IMR-90 (cell line): ENCODE measurements around the gene OPCML. TPM values are rescaled to one million over a fixed set of nuclear protein-coding genes. Genes with fewer than 3 reads are reported as not detected.

Source experiments
- ATAC-seq: fragments of 200-7000 bp; cut with Tn5 transposase; 2 replicates; pipeline ENCODE4 v1.9.1; 2020; ENCODE audit warnings: low read depth, mild to moderate bottlenecking, moderate library complexity
- BruUV-seq: library from RNA; stranded (reverse); fragments of 400-500 nt; replicated peaks from 2 replicates; lab custom pipeline; 2021; lab: Mats Ljungman, UMichigan
- CTCF ChIA-PET: fragments of 300-600 bp; formaldehyde crosslinking; extraction: SDS; loops from one replicate; lab custom pipeline; 2021; ENCODE audit warnings: antibody characterized with exemption; lab: Yijun Ruan, JAX
- POLR2A ChIA-PET: fragments of 300-600 bp; sonication (Branson Sonifier 250); formaldehyde crosslinking; loops from one replicate; lab custom pipeline; 2022; ENCODE audit warnings: antibody characterized with exemption; ENCODE audit not compliant: unreplicated experiment; lab: Charles Lee
- DNase-seq: peaks from one replicate; pipeline ENCODE4 v3.0.0; 2013
- H2AFZ ChIP-seq: replicated peaks from 2 replicates; pipeline ENCODE3; 2013; ENCODE audit warnings: low read length, mild to moderate bottlenecking; ENCODE audit not compliant: poor library complexity
- H2AK5ac ChIP-seq: 2 replicates; pipeline ENCODE4 v1.6.1; 2013; ENCODE audit warnings: low read depth, low read length, inconsistent platforms
- H2AK9ac ChIP-seq: replicated peaks from 2 replicates; pipeline ENCODE3; 2013; ENCODE audit warnings: mild to moderate bottlenecking, low read depth, low read length, moderate library complexity; ENCODE audit not compliant: poor library complexity
- H2BK120ac ChIP-seq: 2 replicates; pipeline ENCODE4 v1.6.1; 2013; ENCODE audit warnings: low read depth, low read length, inconsistent platforms
- H2BK15ac ChIP-seq: 3 replicates; pipeline ENCODE4 v1.6.1; 2013; ENCODE audit warnings: low read depth, low read length, inconsistent platforms
- H2BK20ac ChIP-seq: 2 replicates; pipeline ENCODE4 v1.6.1; 2013; ENCODE audit warnings: low read depth, mild to moderate bottlenecking, inconsistent platforms, low read length, moderate library complexity
- H2BK5ac ChIP-seq: 2 replicates; pipeline ENCODE4 v1.6.1; 2013; ENCODE audit warnings: mild to moderate bottlenecking, low read depth, low read length, inconsistent platforms; ENCODE audit not compliant: poor library complexity, severe bottlenecking
- H3K14ac ChIP-seq: replicated peaks from 2 replicates; pipeline ENCODE4 v1.6.1; 2013; ENCODE audit warnings: low read depth, low read length, inconsistent platforms
- H3K18ac ChIP-seq: 2 replicates; pipeline ENCODE4 v1.6.1; 2013; ENCODE audit warnings: low read depth, low read length, control low read depth
- H3K23ac ChIP-seq: 2 replicates; pipeline ENCODE4 v1.6.1; 2013; ENCODE audit warnings: low read depth, low read length, inconsistent platforms
- H3K27ac ChIP-seq: 2 replicates; pipeline ENCODE4 v1.5.1; 2013; ENCODE audit warnings: mild to moderate bottlenecking, control low read depth, low read length; ENCODE audit not compliant: insufficient read depth
- H3K27me3 ChIP-seq: 2 replicates; pipeline ENCODE4 v1.6.1; 2013; ENCODE audit warnings: low read length; ENCODE audit not compliant: control insufficient read depth, insufficient read depth
- H3K36me3 ChIP-seq: 2 replicates; pipeline ENCODE4 v1.6.1; 2013; ENCODE audit warnings: low read length, mixed read lengths; ENCODE audit not compliant: control insufficient read depth, insufficient read depth
- H3K4ac ChIP-seq: 2 replicates; pipeline ENCODE4 v1.6.1; 2013; ENCODE audit warnings: low read depth, low read length, inconsistent platforms
- H3K4me1 ChIP-seq: 2 replicates; pipeline ENCODE4 v1.6.1; 2013; ENCODE audit warnings: low read length, mixed read lengths; ENCODE audit not compliant: control insufficient read depth, insufficient read depth
- H3K4me2 ChIP-seq: 2 replicates; pipeline ENCODE4 v1.6.1; 2013; ENCODE audit warnings: low read depth, mild to moderate bottlenecking, control low read depth, low read length, moderate library complexity
- H3K4me3 ChIP-seq: 2 replicates; pipeline ENCODE4 v1.5.1; 2013; ENCODE audit warnings: low read depth, mild to moderate bottlenecking, control low read depth, low read length, moderate library complexity; ENCODE audit not compliant: insufficient read depth
- H3K56ac ChIP-seq: 2 replicates; pipeline ENCODE4 v1.6.1; 2013; ENCODE audit warnings: low read length, inconsistent platforms; ENCODE audit not compliant: insufficient read depth; ENCODE audit errors: extremely low read depth
- H3K79me1 ChIP-seq, 2 experiments: 2 replicates each; pipeline ENCODE4 v1.6.1; 2013; ENCODE audit warnings: low read length in 2 of 2, inconsistent platforms in 1 of 2, low read depth in 1 of 2
- H3K9ac ChIP-seq: 2 replicates; pipeline ENCODE4 v1.6.1; 2013; ENCODE audit warnings: low read depth, low read length, control low read depth
- H3K9me1 ChIP-seq: 2 replicates; pipeline ENCODE4 v1.6.1; 2013; ENCODE audit warnings: low read length, inconsistent platforms; ENCODE audit not compliant: insufficient read depth
- H3K9me3 ChIP-seq: 2 replicates; pipeline ENCODE4 v1.6.1; 2013; ENCODE audit warnings: low read length; ENCODE audit not compliant: control insufficient read depth, insufficient read depth
- H4K20me1 ChIP-seq: 2 replicates; pipeline ENCODE4 v1.6.1; 2013; ENCODE audit warnings: low read length, inconsistent platforms; ENCODE audit not compliant: insufficient read depth
- H4K5ac ChIP-seq: 2 replicates; pipeline ENCODE4 v1.6.1; 2013; ENCODE audit warnings: mild to moderate bottlenecking, low read depth, low read length, control low read depth
- H4K8ac ChIP-seq, 2 experiments: 2 replicates each; pipeline ENCODE4 v1.6.1; 2013; ENCODE audit warnings: low read depth in 2 of 2, low read length in 2 of 2, control low read depth in 1 of 2, inconsistent platforms in 1 of 2
- H4K91ac ChIP-seq: 2 replicates; pipeline ENCODE4 v1.6.1; 2013; ENCODE audit warnings: low read depth, low read length, inconsistent platforms; ENCODE audit not compliant: insufficient read depth
- BHLHE40 ChIP-seq: fragments of 150-350 bp; IDR thresholded peaks from 2 replicates; pipeline ENCODE4 v1.6.1; 2016; ENCODE audit warnings: mild to moderate bottlenecking, low read depth, low read length
- CEBPB ChIP-seq: IDR thresholded peaks from 2 replicates; pipeline ENCODE4 v1.6.1; 2012; ENCODE audit warnings: low read depth, low read length, improper control_type of control experiment
- CHD1 ChIP-seq: IDR thresholded peaks from 2 replicates; pipeline ENCODE4 v1.6.1; 2012; ENCODE audit warnings: low read depth, low read length, improper control_type of control experiment
- FOS ChIP-seq: fragments of 150-350 bp; IDR thresholded peaks from 2 replicates; pipeline ENCODE4 v1.6.1; 2016; ENCODE audit warnings: low read depth, low read length
- MAZ ChIP-seq: IDR thresholded peaks from 2 replicates; pipeline ENCODE4 v1.6.1; 2012; ENCODE audit warnings: low read depth, mild to moderate bottlenecking, low read length, improper control_type of control experiment, moderate library complexity, borderline replicate concordance
- MXI1 ChIP-seq: IDR thresholded peaks from 2 replicates; pipeline ENCODE4 v1.6.1; 2012; ENCODE audit warnings: low read depth, mild to moderate bottlenecking, low read length, moderate library complexity, borderline replicate concordance
- POLR2A ChIP-seq: IDR thresholded peaks from 2 replicates; pipeline ENCODE4 v1.6.1; 2012; ENCODE audit warnings: mild to moderate bottlenecking, low read depth, low read length
- RFX5 ChIP-seq: IDR thresholded peaks from 2 replicates; pipeline ENCODE4 v1.8.0; 2012; ENCODE audit warnings: low read depth, mild to moderate bottlenecking, low read length, moderate library complexity
- SMC3 ChIP-seq: fragments of 150-350 bp; IDR thresholded peaks from 2 replicates; pipeline ENCODE4 v1.6.1; 2016; ENCODE audit warnings: low read depth, mild to moderate bottlenecking, antibody characterized with exemption, low read length, moderate library complexity
- USF2 ChIP-seq: fragments of 150-350 bp; IDR thresholded peaks from 2 replicates; pipeline ENCODE4 v1.6.1; 2017; ENCODE audit warnings: mild to moderate bottlenecking, antibody characterized with exemption, low read length, low read depth
- WGBS, 2 experiments: methylation state at CpG; one replicate each; pipeline versions ENCODE4 v1.1.5 to v1.1.7; 2013; ENCODE audit warnings: missing lambda C conversion rate in 2 of 2; ENCODE audit not compliant: insufficient read length in 1 of 2; ENCODE audit errors: extremely low coverage in 2 of 2; 5-methylcytosine and 5-hydroxymethylcytosine counted together
- dilution Hi-C: fragments of 300-500 bp; cut with HindIII; formaldehyde crosslinking; loops from one replicate; pipeline ENCODE4 v1.14.3; 2018; ENCODE audit warnings: low sequenced_read_pairs; ENCODE audit not compliant: unreplicated experiment
- in situ Hi-C: fragments of 300-500 bp; cut with MboI; formaldehyde crosslinking; loops from 3 replicates; pipeline ENCODE4 v1.14.3; 2019; ENCODE audit warnings: low sequenced_read_pairs, inconsistent platforms, mixed read lengths
- intact Hi-C: fragments of 100-400 bp; cut with micrococcal nuclease; formaldehyde crosslinking; loops from 2 replicates; pipeline ENCODE4 v1.10.0; 2022
- polyA plus RNA-seq, 3 experiments: library from polyadenylated mRNA; depleted of rRNA; stranded (reverse); fragments of >200 nt; gene quantifications; 2 replicates each; pipeline ENCODE4 v1.2.3, GENCODE V29; 2012; ENCODE audit warnings: low replicate concordance in 1 of 3
- total RNA-seq: library from RNA; depleted of rRNA; stranded (reverse); fragments of >200 nt; gene quantifications from 2 replicates; pipeline ENCODE4 v1.2.3, GENCODE V29; 2012
- TF ChIP-seq, protein P1 (sequence below): conservative IDR thresholded peaks from 2 replicates; pipeline ENCODE4 v1.5.1; 2012; ENCODE audit warnings: mild to moderate bottlenecking, low read depth, low read length, improper control_type of control experiment

OPCML gene
- total and polyA plus RNA-seq, 2 of the 4 experiments (the other 2 are of a cell fraction): under 0.01 to 2.6 TPM

- no peak overlapping the region for H2BK20ac ChIP-seq
- no peak overlapping the region for H3K4me3 ChIP-seq
- no peaks in the 10 kb centered on the region for H3K27me3 ChIP-seq
- no peak overlapping the region for H2BK15ac ChIP-seq
- WGBS, 2 experiments: no CpG with 5 or more reads among the region's 7 CpGs
- TF ChIP-seq CEBPB (no peak), RFX5 (no peak), POLR2A (no peak), USF2 (no peak), MAZ (no peak), FOS (no peak), SMC3 (no peak), MXI1 (no peak), CHD1 (no peak), BHLHE40 (no peak)
- TF ChIP-seq, protein P1, sequence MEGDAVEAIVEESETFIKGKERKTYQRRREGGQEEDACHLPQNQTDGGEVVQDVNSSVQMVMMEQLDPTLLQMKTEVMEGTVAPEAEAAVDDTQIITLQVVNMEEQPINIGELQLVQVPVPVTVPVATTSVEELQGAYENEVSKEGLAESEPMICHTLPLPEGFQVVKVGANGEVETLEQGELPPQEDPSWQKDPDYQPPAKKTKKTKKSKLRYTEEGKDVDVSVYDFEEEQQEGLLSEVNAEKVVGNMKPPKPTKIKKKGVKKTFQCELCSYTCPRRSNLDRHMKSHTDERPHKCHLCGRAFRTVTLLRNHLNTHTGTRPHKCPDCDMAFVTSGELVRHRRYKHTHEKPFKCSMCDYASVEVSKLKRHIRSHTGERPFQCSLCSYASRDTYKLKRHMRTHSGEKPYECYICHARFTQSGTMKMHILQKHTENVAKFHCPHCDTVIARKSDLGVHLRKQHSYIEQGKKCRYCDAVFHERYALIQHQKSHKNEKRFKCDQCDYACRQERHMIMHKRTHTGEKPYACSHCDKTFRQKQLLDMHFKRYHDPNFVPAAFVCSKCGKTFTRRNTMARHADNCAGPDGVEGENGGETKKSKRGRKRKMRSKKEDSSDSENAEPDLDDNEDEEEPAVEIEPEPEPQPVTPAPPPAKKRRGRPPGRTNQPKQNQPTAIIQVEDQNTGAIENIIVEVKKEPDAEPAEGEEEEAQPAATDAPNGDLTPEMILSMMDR: no peak
- BruUV-seq: no TSS peak
- H3K56ac ChIP-seq: no peak overlapping the region
- H3K27ac ChIP-seq: no peak overlapping the region
- no peak overlapping the region for H2BK5ac ChIP-seq
- no peak overlapping the region for H3K4ac ChIP-seq
- DNase-seq: no peak
- no peak overlapping the region for H3K23ac ChIP-seq
- H4K91ac ChIP-seq: no peak overlapping the region
- CTCF ChIA-PET: no interaction called here
- no peaks in the 10 kb centered on the region for H3K79me1 ChIP-seq
- intact Hi-C loops: no loop called here
- no peaks in the 10 kb centered on the region for H3K36me3 ChIP-seq
- no peaks in the 10 kb centered on the region for H4K20me1 ChIP-seq
- in situ Hi-C loops: no loop called here
- H3K4me1 ChIP-seq: no peaks in the 10 kb centered on the region
- H4K8ac ChIP-seq: no peak overlapping the region
- dilution Hi-C loops: no loop called here
- H3K4me2 ChIP-seq: no peak overlapping the region
- ATAC-seq: no peak
- H3K9me1 ChIP-seq: no peaks in the 10 kb centered on the region
- no peak overlapping the region for H2AFZ ChIP-seq
- no peak overlapping the region for H2AK9ac ChIP-seq
- no peak overlapping the region for H3K9ac ChIP-seq
- POLR2A ChIA-PET: no interaction called here
- no peak overlapping the region for H2BK120ac ChIP-seq
- no peak overlapping the region for H4K5ac ChIP-seq
- no peak overlapping the region for H2AK5ac ChIP-seq
- no peaks in the 10 kb centered on the region for H3K9me3 ChIP-seq
- no peak overlapping the region for H3K18ac ChIP-seq
- no peak overlapping the region for H3K14ac ChIP-seq
Observed at GRCh38 chr11:132451942-132452601, 1080.2 kb downstream of the OPCML start.
